ENCODE data around the gene ARHGAP22. TPM values are rescaled to one million over a fixed set of nuclear protein-coding genes. Genes with fewer than 3 reads are reported as not detected.

ARHGAP22 gene
- total and polyA plus RNA-seq, 2 experiments from 2014 or later = 4.8 to 10.7 TPM

GRCh38 chr10:48502791-48503190 lies 102.1 kb downstream of the ARHGAP22 start (continued):
- TF ChIP-seq ZNF462 (CRISPR knock-in tag; IDR thresholded peaks at IDR 0.05) = no peak
- TF ChIP-seq POLR2AphosphoS5 (IDR thresholded peaks at IDR 0.05; ENCODE audit: low read depth) = no peak
- TF ChIP-seq REST (IDR thresholded peaks at IDR 0.05; ENCODE audit: unreplicated experiment) = no peak
- TF ChIP-seq STAT1 (IDR thresholded peaks at IDR 0.05; ENCODE audit: unreplicated experiment) = no peak
- no peak for TF ChIP-seq ZNF331 (CRISPR knock-in tag; IDR thresholded peaks at IDR 0.05; ENCODE audit: low read depth)
- no peak for TF ChIP-seq CTCF (conservative IDR thresholded peaks at IDR 0.05; ENCODE audit: low read depth in 2 of 2)

Measured in GM23338 (cell line).